A549 treated with AZD9567 at 1 μM for 4 hours (cell line): ENCODE measurements around the gene REG3G. TPM values are rescaled to one million over a fixed set of nuclear protein-coding genes. Genes with fewer than 3 reads are reported as not detected.

Experiments used
- total RNA-seq: library from RNA; stranded (reverse); fragments of 200-300 nt; extraction: Qiagen RNA extraction; gene quantifications from 5 replicates; pipeline ENCODE4 v1.2.3, GENCODE V29; 2022; ENCODE audit not compliant: insufficient read depth

The REG3G gene
- not detected in 5 replicates for total RNA-seq

GRCh38 chr2:79025421-79025820, at the start of gene REG3G:
Gene REG3G, plus strand, starts transcription at chr2:79025702. Its CDS starts 392 bp downstream, at chr2:79026094.

Other genes starting within 250 kb of the REG3G start
- not detected in 5 replicates for gene REG1B, start 62.3 kb downstream of the REG3G start, total RNA-seq
- not detected in 5 replicates for gene REG1A, start 94.8 kb downstream of the REG3G start, total RNA-seq
- not detected in 5 replicates for gene REG3A, start 134.1 kb downstream of the REG3G start, total RNA-seq